ENCODE results near the gene POMT2. TPM values are rescaled to one million over a fixed set of nuclear protein-coding genes. Genes with fewer than 3 reads are reported as not detected.

POMT2 gene
- total RNA-seq, 1 donor from 2014 or later: 13.4 TPM

DNA sequence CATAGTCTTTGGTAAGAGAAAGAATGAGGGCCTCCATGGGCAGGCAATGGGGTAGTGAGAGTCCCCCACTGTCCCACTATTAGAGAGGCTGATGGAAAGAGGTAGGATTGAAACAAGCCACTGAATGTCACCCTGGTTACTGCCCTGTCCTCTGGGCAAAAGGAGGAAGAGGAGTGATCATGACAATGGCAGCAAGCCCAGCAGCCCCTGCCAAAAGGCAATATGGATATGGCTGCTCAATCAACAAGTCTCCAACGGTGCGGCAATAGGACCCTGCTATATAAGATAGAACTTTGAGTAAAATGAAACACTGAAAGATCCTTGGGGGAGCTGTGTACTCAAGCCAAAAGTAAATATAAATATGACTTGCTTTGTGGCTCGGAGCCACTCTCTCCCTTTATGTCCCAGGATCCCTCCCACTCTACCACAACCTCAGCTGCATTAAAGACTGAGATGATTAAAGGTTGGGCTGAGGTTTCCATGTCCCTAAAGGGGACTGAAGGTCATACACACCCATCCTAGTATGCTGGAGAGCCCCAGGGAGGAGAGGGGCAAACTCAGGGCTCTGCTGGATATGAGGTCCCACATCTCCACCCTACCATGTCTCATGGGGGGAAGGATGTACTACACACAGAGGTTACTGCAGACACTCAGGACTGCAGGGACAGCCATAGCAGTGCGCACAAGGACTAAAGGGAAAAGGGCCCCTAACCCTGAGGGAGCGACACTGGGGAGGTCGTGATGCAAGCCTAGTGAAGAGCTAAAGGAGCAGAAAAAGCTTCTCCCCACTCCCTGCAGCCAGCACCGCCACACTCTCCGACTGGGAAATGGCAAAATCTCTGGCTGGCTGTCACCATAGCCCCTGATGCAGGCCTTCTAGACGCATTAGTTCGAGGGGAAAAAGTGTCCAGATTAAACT is 5.9 kb downstream of the POMT2 start:
- no peak for DNase-seq
- intact Hi-C loops (cut with micrococcal nuclease): loop anchor here (10.0 kb wide), 1 partner anchor 440 kb away; no protein-coding TSS in a partner anchor
- H3K27ac ChIP-seq (replicated peaks): no peak overlapping the region

GRCh38 chr14:77314043-77314442 is 6.6 kb downstream of the POMT2 start:
- Histone ChIP-seq H3K27me3 (ENCODE audit: low read depth) (no peaks in the 10 kb centered on the region), H3K27ac (replicated peaks) (no peak overlapping the region), H3K4me3 (no peak overlapping the region), H3K9me3 (replicated peaks) (no peaks in the 10 kb centered on the region), H3K4me1 (peaks cover 39% of the 10 kb centered on the region), H3K36me3 (no peaks in the 10 kb centered on the region)
- DNase-seq: no peak
- intact Hi-C loops (cut with micrococcal nuclease): loop anchor here (10.0 kb wide), 1 partner anchor 439 kb away; no protein-coding TSS in a partner anchor
- no peak for TF ChIP-seq CTCF (IDR thresholded peaks at IDR 0.05; ENCODE audit: borderline replicate concordance)

More for the DNA sequence above, 5.9 kb downstream of the POMT2 start:
- no peaks in the 10 kb centered on the region for H3K9me3 ChIP-seq (replicated peaks)
- no peaks in the 10 kb centered on the region for H3K27me3 ChIP-seq (ENCODE audit: low read depth)
- TF ChIP-seq CTCF (IDR thresholded peaks at IDR 0.05; ENCODE audit: borderline replicate concordance): no peak
- H3K4me3 ChIP-seq: no peak overlapping the region
- H3K36me3 ChIP-seq: no peaks in the 10 kb centered on the region
- peaks cover 46% of the 10 kb centered on the region for H3K4me1 ChIP-seq

DNA sequence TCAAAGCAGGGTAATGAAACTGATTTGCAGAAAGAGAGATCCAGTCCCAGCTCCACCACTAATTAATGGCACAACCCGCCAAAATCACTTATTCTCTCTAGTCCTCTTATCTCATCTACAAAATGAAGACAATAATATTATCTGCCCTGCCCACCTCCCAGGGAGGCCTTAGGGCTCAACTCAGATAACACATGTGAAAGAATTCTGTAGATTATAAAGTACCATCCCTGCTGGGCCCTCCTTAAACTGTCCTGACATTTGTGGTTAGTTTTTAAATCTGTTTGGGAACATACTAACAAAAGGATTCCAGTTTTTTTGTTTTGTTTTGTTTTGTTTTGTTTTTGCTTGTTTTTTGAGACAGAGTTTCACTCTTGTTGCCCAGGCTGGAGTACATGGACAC is 7.3 kb downstream of the POMT2 start:
- Histone ChIP-seq H3K27me3 (ENCODE audit: low read depth) (no peaks in the 10 kb centered on the region), H3K27ac (replicated peaks) (no peak overlapping the region), H3K4me3 (no peak overlapping the region), H3K4me1 (peaks cover 39% of the 10 kb centered on the region), H3K9me3 (replicated peaks) (no peaks in the 10 kb centered on the region), H3K36me3 (no peaks in the 10 kb centered on the region)
- intact Hi-C loops (cut with micrococcal nuclease): loop anchor here (10.0 kb wide), 1 partner anchor 439 kb away; no protein-coding TSS in a partner anchor
- TF ChIP-seq CTCF (IDR thresholded peaks at IDR 0.05; ENCODE audit: borderline replicate concordance): no peak
- no peak for DNase-seq

- DNase-seq: no peak
- Histone ChIP-seq H3K36me3 (peaks cover 3% of the 10 kb centered on the region), H3K4me3 (no peak overlapping the region), H3K9me3 (replicated peaks) (no peaks in the 10 kb centered on the region), H3K4me1 (peaks cover 35% of the 10 kb centered on the region), H3K27ac (replicated peaks) (no peak overlapping the region), H3K27me3 (ENCODE audit: low read depth) (no peaks in the 10 kb centered on the region)
- intact Hi-C loops (cut with micrococcal nuclease): loop anchor here (10.0 kb wide), 1 partner anchor 436 kb away; no protein-coding TSS in a partner anchor
- no peak for TF ChIP-seq CTCF (IDR thresholded peaks at IDR 0.05; ENCODE audit: borderline replicate concordance)
Observed at GRCh38 chr14:77311217-77311616, 9.5 kb downstream of the POMT2 start.

DNA sequence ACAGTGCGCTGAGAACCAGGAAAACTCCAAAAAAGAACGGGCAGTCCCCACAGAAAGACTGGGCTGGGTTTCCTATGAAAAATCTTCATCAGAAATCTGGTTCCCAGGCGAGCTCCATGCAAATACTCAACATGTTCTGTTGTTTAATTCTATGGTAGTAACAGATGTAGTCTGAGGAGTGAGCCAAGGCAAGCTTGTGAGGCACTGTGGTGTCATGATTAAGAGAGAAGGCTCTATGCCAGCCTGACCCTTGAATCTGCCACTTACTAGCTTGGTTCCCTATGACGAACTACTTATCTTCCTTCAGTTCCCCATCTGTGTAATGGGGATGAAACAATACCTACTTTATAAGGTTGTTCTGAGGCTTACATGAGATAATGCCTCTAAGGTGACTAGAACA is 10.7 kb downstream of the POMT2 start:
- Histone ChIP-seq H3K4me3 (no peak overlapping the region), H3K9me3 (replicated peaks) (no peaks in the 10 kb centered on the region), H3K36me3 (peaks cover 15% of the 10 kb centered on the region), H3K27ac (replicated peaks) (no peak overlapping the region), H3K27me3 (ENCODE audit: low read depth) (no peaks in the 10 kb centered on the region), H3K4me1 (peaks cover 23% of the 10 kb centered on the region)
- intact Hi-C loops (cut with micrococcal nuclease): loop anchor here (10.0 kb wide), 1 partner anchor 435 kb away; no protein-coding TSS in a partner anchor
- DNase-seq: no peak
- no peak for TF ChIP-seq CTCF (IDR thresholded peaks at IDR 0.05; ENCODE audit: borderline replicate concordance)

Data from left ventricle myocardium inferior (tissue), 1 donor.